Ascending aorta (tissue), 2 donors: Measurements from ENCODE around the gene ARCN1. TPM values are rescaled to one million over a fixed set of nuclear protein-coding genes. Genes with fewer than 3 reads are reported as not detected.
A peak's percentile ranks its signal among the peaks of the same experiment; 100 is the strongest.
"Not testable (repeated sequence)": the region's sequence is repeated elsewhere in the genome, so short reads cannot be mapped to it uniquely, and the experiment has no call there.

Experiments used
- DNase-seq, 2 donors: peaks; one replicate each; pipeline ENCODE4 v3.0.0-alpha.2; 2019; ENCODE audit warnings: low spot score in 2 of 2
- H3K27ac ChIP-seq, 2 donors: fragments of 200-600 bp; sonication (generic); one replicate each; pipeline ENCODE4 v1.5.1; 2016 to 2017; ENCODE audit warnings: mild to moderate bottlenecking in 1 of 2
- H3K27me3 ChIP-seq: fragments of 200-600 bp; sonication (generic); one replicate; pipeline ENCODE4 v1.5.1; 2017
- H3K36me3 ChIP-seq, 2 donors: fragments of 200-600 bp; sonication (generic); one replicate each; pipeline ENCODE4 v1.5.1; 2016
- H3K4me1 ChIP-seq, 2 donors: fragments of 200-600 bp; sonication (generic); one replicate each; pipeline ENCODE4 v1.5.1; 2016 to 2017; ENCODE audit warnings: mild to moderate bottlenecking in 1 of 2
- H3K4me3 ChIP-seq, 2 donors: fragments of 200-600 bp; sonication (generic); one replicate each; pipeline ENCODE4 v1.5.1; 2016 to 2017; ENCODE audit warnings: mild to moderate bottlenecking in 1 of 2
- H3K9me3 ChIP-seq, 2 donors: fragments of 200-600 bp; sonication (generic); one replicate each; pipeline ENCODE4 v1.5.1; 2016
- CTCF ChIP-seq, 3 experiments: fragments of 200-600 bp in 2 of 3; fragments of 450-650 bp in 1 of 3; sonication (generic) in 2 of 3; IDR thresholded peaks; one replicate each; pipeline ENCODE4 v1.5.1; 2016 to 2019; ENCODE audit warnings: antibody characterized with exemption in 3 of 3, mild to moderate bottlenecking in 1 of 3, moderate library complexity in 1 of 3
- intact Hi-C: fragments of 100-400 bp; cut with DNase I; formaldehyde crosslinking; loops from one replicate; pipeline ENCODE4 v1.15.1; 2023
- total RNA-seq: library from RNA; depleted of rRNA; stranded (reverse); fragments of >200 nt; gene quantifications from one replicate; pipeline ENCODE4 v1.1.0, GENCODE V29; 2016

The ARCN1 gene
- total RNA-seq, 1 donor from 2014 or later: 93.8 TPM

- DNase-seq: no peak
- no peak for TF ChIP-seq CTCF (IDR thresholded peaks at IDR 0.05)
- peaks cover 0 to 19% of the 10 kb centered on the region in 2 donors for H3K4me1 ChIP-seq
- H3K27me3 ChIP-seq: no peaks in the 10 kb centered on the region
- H3K4me3 ChIP-seq: no peak overlapping the region
- H3K27ac ChIP-seq: peak overlapping the region in 1 of 2 donors; percentile 100
- no peaks in the 10 kb centered on the region for H3K9me3 ChIP-seq
- intact Hi-C loops: loop anchor here (10.0 kb wide), 1 partner anchor 514 kb away; the partner anchor contains the start of gene HMBS
- H3K36me3 ChIP-seq: no peaks in the 10 kb centered on the region
These were observed 1.4 kb upstream of the ARCN1 start for GRCh38 chr11:118570787-118571186.

GRCh38 chr11:118571701-118572060 lies 528 bp upstream of the ARCN1 start:
- peak in 1 of 2 donors; percentile 67 for DNase-seq
- intact Hi-C loops: loop anchor here (2.0 to 10.0 kb wide), 2 partner anchors 23 to 513 kb away; partner anchors contain the start of gene HMBS
- not testable (repeated sequence) for H3K36me3 ChIP-seq, H3K9me3 ChIP-seq, H3K27me3 ChIP-seq
- H3K4me1 ChIP-seq: peaks cover 1 to 21% of the 10 kb centered on the region in 2 donors
- peak overlapping the region; percentile 84 to 98 for H3K4me3 ChIP-seq
- H3K27ac ChIP-seq: peak overlapping the region; percentile 100

GRCh38 chr11:118572981-118573550 lies 857 bp downstream of the ARCN1 start:
- peak overlapping the region; percentile 84 to 98 for H3K4me3 ChIP-seq
- TF ChIP-seq CTCF (IDR thresholded peaks at IDR 0.05): no peak
- no peaks in the 10 kb centered on the region for H3K27me3 ChIP-seq
- peak overlapping the region; percentile 100 for H3K27ac ChIP-seq
- DNase-seq: no peak
- peaks cover 6 to 34% of the 10 kb centered on the region in 2 donors for H3K4me1 ChIP-seq
- H3K36me3 ChIP-seq: no peaks in the 10 kb centered on the region
- intact Hi-C loops: loop anchor here (2.0 to 10.0 kb wide), 2 partner anchors 22 to 512 kb away; partner anchors contain the start of gene HMBS
- H3K9me3 ChIP-seq: no peaks in the 10 kb centered on the region

- no peaks in the 10 kb centered on the region for H3K27me3 ChIP-seq
- TF ChIP-seq CTCF (IDR thresholded peaks at IDR 0.05): no peak
- H3K27ac ChIP-seq: no peak overlapping the region
- peaks cover 6 to 37% of the 10 kb centered on the region in 2 donors for H3K4me1 ChIP-seq
- intact Hi-C loops: loop anchor here (10.0 kb wide), 1 partner anchor 510 kb away; the partner anchor contains the start of gene HMBS
- H3K4me3 ChIP-seq: peak overlapping the region; percentile 84 to 98
- no peaks in the 10 kb centered on the region for H3K9me3 ChIP-seq
- DNase-seq: no peak
- H3K36me3 ChIP-seq: no peaks in the 10 kb centered on the region
These were observed 2.4 kb downstream of the ARCN1 start for GRCh38 chr11:118574636-118575035.

- peaks cover 6 to 41% of the 10 kb centered on the region in 2 donors for H3K4me1 ChIP-seq
- DNase-seq, H3K9me3 ChIP-seq, H3K4me3 ChIP-seq, H3K27me3 ChIP-seq: not testable (repeated sequence)
- H3K36me3 ChIP-seq: peaks cover 4 to 20% of the 10 kb centered on the region in 2 donors
- peak overlapping the region; percentile 34 to 66 for H3K27ac ChIP-seq
- intact Hi-C loops: loop anchor here (10.0 kb wide), 1 partner anchor 507 kb away; the partner anchor contains the start of gene HMBS
These were observed 5.8 kb downstream of the ARCN1 start for GRCh38 chr11:118577995-118578394.

- Histone ChIP-seq H3K9me3 (no peaks in the 10 kb centered on the region), H3K4me1 (peaks cover 6 to 21% of the 10 kb centered on the region in 2 donors), H3K27me3 (no peaks in the 10 kb centered on the region), H3K4me3 (no peak overlapping the region), H3K27ac (peak overlapping the region in 1 of 2 donors; percentile 24), H3K36me3 (peaks cover 33 to 51% of the 10 kb centered on the region in 2 donors)
- intact Hi-C loops: no loop called here
- DNase-seq: no peak
- TF ChIP-seq CTCF (IDR thresholded peaks at IDR 0.05): no peak
These were observed 8.8 kb downstream of the ARCN1 start for GRCh38 chr11:118581057-118581456.
